ENCODE data around the gene IL12RB2.
A peak's percentile ranks its signal among the peaks of the same experiment; 100 is the strongest.

Gene IL12RB2

DNA sequence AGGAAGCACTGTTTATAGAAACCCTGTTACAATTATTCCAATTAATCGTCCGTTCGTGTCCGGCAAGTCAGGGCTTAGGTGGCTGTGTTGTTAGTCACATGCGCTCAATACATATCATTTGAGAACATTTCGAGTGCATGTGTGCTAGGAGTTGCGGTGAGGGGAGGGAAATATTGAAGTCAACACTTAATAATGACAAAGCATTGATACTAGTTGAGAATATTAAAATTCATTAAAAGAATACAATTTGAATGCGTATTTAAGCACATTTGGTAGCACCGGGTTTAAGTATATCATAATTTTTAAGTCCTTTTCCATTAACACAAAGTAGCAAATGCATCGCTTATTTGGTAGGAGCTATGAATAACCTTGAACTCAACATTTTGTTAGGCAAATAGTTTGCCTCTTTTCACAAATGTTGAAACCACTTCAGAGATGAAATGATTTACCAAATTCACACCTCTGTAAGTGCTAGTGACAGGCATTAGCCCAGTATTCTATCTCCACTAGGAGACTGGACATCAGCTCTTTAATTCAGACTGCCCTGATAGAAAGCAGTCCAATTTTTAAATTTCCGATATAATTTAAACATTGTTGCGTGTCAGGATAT is 123.6 kb downstream of the IL12RB2 start:
- Histone ChIP-seq H3K27me3 (no peaks in the 10 kb centered on the region), H3K4me1 (no peaks in the 10 kb centered on the region), H3K9me3 (no peaks in the 10 kb centered on the region), H3K36me3 (peaks cover 18% of the 10 kb centered on the region), H3K4me3 (ENCODE audit: low read depth, low read length) (peak overlapping the region; percentile 78)
- DNase-seq: no peak
- no peak for TF ChIP-seq CTCF (IDR thresholded peaks at IDR 0.05; ENCODE audit: low read depth, low read length)

DNA sequence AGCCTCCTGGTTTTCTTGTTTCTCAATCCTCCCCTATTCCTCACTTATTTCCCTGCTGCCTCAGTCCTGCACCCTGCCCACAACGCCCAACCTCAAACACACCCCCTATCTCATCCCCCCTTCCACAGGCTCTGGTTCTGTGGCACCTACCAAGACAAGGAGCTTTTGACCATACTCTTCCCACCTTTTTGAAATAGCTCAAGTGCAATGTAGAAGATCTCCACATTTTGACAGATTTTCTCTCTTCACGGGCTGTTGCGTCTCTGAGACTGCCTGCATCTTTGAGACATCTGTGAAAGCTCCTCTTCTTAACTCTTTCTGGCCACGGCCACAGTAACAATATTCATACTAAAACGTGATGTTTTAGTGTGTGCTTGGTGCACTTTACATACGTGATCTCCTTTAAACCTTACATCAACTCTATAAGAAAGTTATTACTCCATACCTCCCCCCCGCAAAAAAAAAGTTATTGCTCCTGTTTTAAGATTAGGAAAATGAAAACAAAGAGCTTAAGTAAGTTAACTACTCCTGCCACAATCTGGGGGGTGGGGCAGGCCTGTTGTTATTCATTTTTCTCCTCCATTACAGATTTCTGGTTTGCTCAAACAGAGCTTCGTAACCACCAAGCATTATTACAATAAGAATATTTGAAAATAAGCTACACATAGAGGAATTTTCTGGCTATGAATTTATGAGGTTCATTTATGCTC is 124.4 kb downstream of the IL12RB2 start:
- Histone ChIP-seq H3K27me3 (no peaks in the 10 kb centered on the region), H3K4me1 (no peaks in the 10 kb centered on the region), H3K9me3 (no peaks in the 10 kb centered on the region), H3K4me3 (ENCODE audit: low read depth, low read length) (no peak overlapping the region), H3K36me3 (peaks cover 17% of the 10 kb centered on the region)
- no peak for DNase-seq
- no peak for TF ChIP-seq CTCF (IDR thresholded peaks at IDR 0.05; ENCODE audit: low read depth, low read length)

- Histone ChIP-seq H3K4me1 (no peaks in the 10 kb centered on the region), H3K27me3 (no peaks in the 10 kb centered on the region), H3K4me3 (ENCODE audit: low read depth, low read length) (no peak overlapping the region), H3K9me3 (no peaks in the 10 kb centered on the region), H3K36me3 (peaks cover 17% of the 10 kb centered on the region)
- no peak for TF ChIP-seq CTCF (IDR thresholded peaks at IDR 0.05; ENCODE audit: low read depth, low read length)
- DNase-seq: no peak
Observed at GRCh38 chr1:67432745-67433144, 125.1 kb downstream of the IL12RB2 start.

GRCh38 chr1:67433837-67434236 is 126.2 kb downstream of the IL12RB2 start:
- Histone ChIP-seq H3K27me3 (no peaks in the 10 kb centered on the region), H3K9me3 (no peaks in the 10 kb centered on the region), H3K4me1 (no peaks in the 10 kb centered on the region), H3K36me3 (peaks cover 9% of the 10 kb centered on the region), H3K4me3 (ENCODE audit: low read depth, low read length) (no peak overlapping the region)
- no peak for TF ChIP-seq CTCF (IDR thresholded peaks at IDR 0.05; ENCODE audit: low read depth, low read length)
- no peak for DNase-seq

- no peaks in the 10 kb centered on the region for H3K9me3 ChIP-seq
- no peaks in the 10 kb centered on the region for H3K27me3 ChIP-seq
- no peak overlapping the region for H3K4me3 ChIP-seq (ENCODE audit: low read depth, low read length)
- H3K4me1 ChIP-seq: no peaks in the 10 kb centered on the region
- DNase-seq: no peak
- H3K36me3 ChIP-seq: peaks cover 2% of the 10 kb centered on the region; the same call in 1 of the 2 replicates
- TF ChIP-seq CTCF (IDR thresholded peaks at IDR 0.05; ENCODE audit: low read depth, low read length): no peak
Observed at GRCh38 chr1:67434491-67434890, 126.8 kb downstream of the IL12RB2 start.

DNA sequence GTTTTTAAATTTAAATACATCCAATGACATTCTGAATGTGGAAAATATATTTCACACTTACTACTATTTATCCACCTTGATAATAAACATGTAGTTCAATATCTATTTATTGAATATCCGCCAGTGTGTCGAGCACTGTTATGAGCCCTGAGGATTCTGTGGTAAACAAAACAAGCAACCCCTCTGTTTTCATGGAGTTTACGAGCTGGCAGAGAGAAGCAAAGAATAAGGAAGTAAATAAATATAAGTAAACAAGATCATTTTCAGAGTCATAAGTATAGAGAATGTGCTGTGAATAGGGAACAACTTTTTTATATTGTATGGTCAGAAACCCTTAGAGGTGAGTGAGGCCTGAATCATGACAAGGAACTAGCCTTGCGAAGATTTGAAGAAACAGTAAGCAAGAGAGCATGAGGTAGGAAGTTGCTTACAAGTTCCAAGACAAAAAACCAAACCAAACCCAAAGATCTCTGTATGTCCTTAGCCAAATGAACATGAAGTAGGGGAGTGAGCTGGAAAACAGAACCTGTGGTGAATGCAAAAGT is 128.9 kb downstream of the IL12RB2 start:
- DNase-seq: no peak

More for the DNA sequence above, 128.9 kb downstream of the IL12RB2 start:
- Histone ChIP-seq H3K36me3 (no peaks in the 10 kb centered on the region), H3K4me1 (peaks cover 3% of the 10 kb centered on the region), H3K27me3 (no peaks in the 10 kb centered on the region), H3K9me3 (no peaks in the 10 kb centered on the region), H3K4me3 (ENCODE audit: low read depth, low read length) (no peak overlapping the region)
- TF ChIP-seq CTCF (IDR thresholded peaks at IDR 0.05; ENCODE audit: low read depth, low read length): no peak

All from BE2C (cell line).